Thyroid gland (tissue), 4 donors: ENCODE results near the gene DBF4. TPM values are rescaled to one million over a fixed set of nuclear protein-coding genes. Genes with fewer than 3 reads are reported as not detected.
"Not testable (repeated sequence)": the region's sequence is repeated elsewhere in the genome, so short reads cannot be mapped to it uniquely, and the experiment has no call there.

ENCODE experiments used
- DNase-seq, 2 donors: peaks; one replicate each; pipeline ENCODE4 v3.0.0-alpha.2; 2019
- H3K27ac ChIP-seq, 3 donors: fragments of 200-600 bp; sonication (generic); 1 replicate in 2 of 3; 2 replicates in 1 of 3; pipeline ENCODE4 v1.5.1; 2016 to 2019; ENCODE audit warnings: mild to moderate bottlenecking in 1 of 3, moderate library complexity in 1 of 3
- H3K27me3 ChIP-seq: fragments of 200-600 bp; sonication (generic); one replicate; pipeline ENCODE4 v1.5.1; 2019
- H3K36me3 ChIP-seq, 2 donors: fragments of 200-600 bp; sonication (generic); one replicate each; pipeline ENCODE4 v1.5.1; 2016 to 2019
- H3K4me1 ChIP-seq, 2 donors: fragments of 200-600 bp; sonication (generic); one replicate each; pipeline ENCODE4 v1.5.1; 2017 to 2019
- H3K4me3 ChIP-seq, 3 donors: fragments of 200-600 bp; sonication (generic); replicated peaks in 1 of 3; 1 replicate in 2 of 3; 2 replicates in 1 of 3; pipeline ENCODE4 v1.5.1; 2016; ENCODE audit warnings: mild to moderate bottlenecking in 1 of 3
- H3K9me3 ChIP-seq: fragments of 200-600 bp; sonication (generic); one replicate; pipeline ENCODE4 v1.5.1; 2017
- POLR2A ChIP-seq, 2 donors: fragments of 450-650 bp; IDR thresholded peaks; one replicate each; pipeline ENCODE4 v1.6.1; 2017; ENCODE audit warnings: antibody characterized with exemption in 2 of 2, mild to moderate bottlenecking in 2 of 2, moderate library complexity in 1 of 2
- WGBS, 2 donors: methylation state at CpG; one replicate each; pipeline ENCODE4 v1.1.5; 2017; 5-methylcytosine and 5-hydroxymethylcytosine counted together
- intact Hi-C: fragments of 100-400 bp; cut with DNase I; formaldehyde crosslinking; loops from one replicate; pipeline ENCODE4 v1.15.1; 2023
- total RNA-seq, 4 donors: library from RNA; depleted of rRNA; stranded (reverse); fragments of >200 nt; gene quantifications; one replicate each; pipeline ENCODE4 v1.2.3, GENCODE V29; 2016
- TF ChIP-seq, protein P1 (sequence below), 6 experiments: fragments of 200-600 bp in 3 of 6; fragments of 450-650 bp in 3 of 6; sonication (generic) in 3 of 6; IDR thresholded peaks; one replicate each; pipeline ENCODE4 v1.5.1; 2016 to 2019; ENCODE audit warnings: antibody characterized with exemption in 6 of 6, mild to moderate bottlenecking in 2 of 6, inconsistent platforms in 1 of 6, moderate library complexity in 1 of 6

DBF4 gene
- total RNA-seq, 4 donors from 2014 or later = 8.8 to 21.1 (median 11.7) TPM

DNA sequence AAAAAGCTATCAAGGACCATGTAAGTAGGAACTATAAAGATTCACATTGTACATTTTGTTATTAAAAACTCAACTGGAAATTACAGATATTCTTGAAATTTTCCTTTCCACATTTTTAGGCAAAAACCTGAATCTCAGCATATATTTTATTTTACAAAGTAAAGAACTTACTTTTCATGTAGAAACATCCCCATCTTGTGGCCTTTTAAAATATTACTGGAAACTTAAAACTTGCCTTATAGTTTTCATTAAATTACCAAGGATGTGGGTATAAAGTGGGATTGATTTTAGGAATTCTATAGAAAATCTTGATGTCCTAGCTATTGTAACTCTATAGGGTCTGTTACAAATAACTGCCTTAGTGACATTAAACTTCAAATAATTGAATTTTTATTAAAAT, 10.6 kb downstream of the DBF4 start:
- no peaks in the 10 kb centered on the region for H3K27me3 ChIP-seq
- intact Hi-C loops = loop anchor here (5.0 kb wide), 1 partner anchor 85 kb away; no protein-coding TSS in a partner anchor
- DNase-seq = no peak

DNA sequence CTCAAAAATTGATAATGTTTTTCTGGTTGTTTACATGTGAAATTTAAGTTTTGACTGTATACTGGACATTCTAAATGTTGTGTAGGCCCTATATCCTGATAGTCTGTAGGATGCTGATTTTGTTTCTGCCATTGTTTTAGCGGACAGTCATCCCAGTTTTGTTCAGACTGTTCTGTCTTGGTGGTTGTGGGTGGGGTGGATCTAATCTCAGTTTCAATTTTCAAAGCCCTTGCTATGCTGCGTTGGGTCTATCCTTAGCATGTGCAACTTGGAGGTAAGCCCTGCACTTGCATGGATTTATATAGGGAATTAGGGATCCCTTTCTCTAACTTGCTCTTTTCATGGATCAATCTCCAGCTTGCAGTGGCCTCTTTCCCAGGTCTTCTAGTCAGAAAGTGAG, 19.1 kb downstream of the DBF4 start:
- WGBS, 2 donors = 98% methylated on average over 2 of the region's 2 CpGs
- intact Hi-C loops = no loop called here
- Histone ChIP-seq H3K4me3 (no peak overlapping the region), H3K27me3 (no peaks in the 10 kb centered on the region), H3K27ac (no peak overlapping the region), H3K4me1 (no peaks in the 10 kb centered on the region), H3K9me3 (no peaks in the 10 kb centered on the region), H3K36me3 (no peaks in the 10 kb centered on the region)
- TF ChIP-seq, protein P1, sequence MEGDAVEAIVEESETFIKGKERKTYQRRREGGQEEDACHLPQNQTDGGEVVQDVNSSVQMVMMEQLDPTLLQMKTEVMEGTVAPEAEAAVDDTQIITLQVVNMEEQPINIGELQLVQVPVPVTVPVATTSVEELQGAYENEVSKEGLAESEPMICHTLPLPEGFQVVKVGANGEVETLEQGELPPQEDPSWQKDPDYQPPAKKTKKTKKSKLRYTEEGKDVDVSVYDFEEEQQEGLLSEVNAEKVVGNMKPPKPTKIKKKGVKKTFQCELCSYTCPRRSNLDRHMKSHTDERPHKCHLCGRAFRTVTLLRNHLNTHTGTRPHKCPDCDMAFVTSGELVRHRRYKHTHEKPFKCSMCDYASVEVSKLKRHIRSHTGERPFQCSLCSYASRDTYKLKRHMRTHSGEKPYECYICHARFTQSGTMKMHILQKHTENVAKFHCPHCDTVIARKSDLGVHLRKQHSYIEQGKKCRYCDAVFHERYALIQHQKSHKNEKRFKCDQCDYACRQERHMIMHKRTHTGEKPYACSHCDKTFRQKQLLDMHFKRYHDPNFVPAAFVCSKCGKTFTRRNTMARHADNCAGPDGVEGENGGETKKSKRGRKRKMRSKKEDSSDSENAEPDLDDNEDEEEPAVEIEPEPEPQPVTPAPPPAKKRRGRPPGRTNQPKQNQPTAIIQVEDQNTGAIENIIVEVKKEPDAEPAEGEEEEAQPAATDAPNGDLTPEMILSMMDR (IDR thresholded peaks at IDR 0.05) = no peak
- no peak for TF ChIP-seq POLR2A (IDR thresholded peaks at IDR 0.05)
- no peak for DNase-seq

More for the DNA sequence above, 10.6 kb downstream of the DBF4 start:
- no peaks in the 10 kb centered on the region for H3K36me3 ChIP-seq
- no peaks in the 10 kb centered on the region for H3K9me3 ChIP-seq
- H3K4me3 ChIP-seq = no peak overlapping the region
- no peaks in the 10 kb centered on the region for H3K4me1 ChIP-seq
- TF ChIP-seq, protein P1 (IDR thresholded peaks at IDR 0.05) = peak in 4 of 6 experiments; percentile 23 to 63 (median 50)
- TF ChIP-seq POLR2A (IDR thresholded peaks at IDR 0.05) = no peak
- H3K27ac ChIP-seq = no peak overlapping the region

DNA sequence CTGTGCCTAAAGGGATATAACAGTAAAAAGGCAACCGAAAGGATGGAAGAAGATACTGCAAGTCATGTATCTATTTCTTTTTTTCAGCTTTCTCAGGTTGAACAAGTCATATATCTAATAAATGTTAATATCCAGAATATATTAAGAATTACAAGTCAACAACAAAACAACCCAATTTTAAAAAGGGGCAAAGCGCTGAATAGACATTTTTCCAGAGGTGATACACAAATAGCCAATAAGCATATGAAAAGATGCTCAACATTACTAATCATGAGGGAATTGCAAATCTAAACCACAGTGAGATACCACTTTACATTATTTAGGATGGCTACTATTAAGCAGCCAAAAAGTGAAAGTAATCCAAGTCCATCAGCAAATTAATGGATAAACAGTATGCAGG, 23.0 kb downstream of the DBF4 start:
- no peaks in the 10 kb centered on the region for H3K27me3 ChIP-seq
- no peak for TF ChIP-seq POLR2A (IDR thresholded peaks at IDR 0.05)
- TF ChIP-seq, protein P1 (IDR thresholded peaks at IDR 0.05) = no peak
- no peak overlapping the region for H3K4me3 ChIP-seq
- intact Hi-C loops = no loop called here
- 95 to 96% methylated on average over 2 of the region's 2 CpGs for WGBS, 2 donors
- no peak overlapping the region for H3K27ac ChIP-seq
- DNase-seq = no peak
- H3K36me3 ChIP-seq = no peaks in the 10 kb centered on the region
- no peaks in the 10 kb centered on the region for H3K4me1 ChIP-seq
- no peaks in the 10 kb centered on the region for H3K9me3 ChIP-seq

DNA sequence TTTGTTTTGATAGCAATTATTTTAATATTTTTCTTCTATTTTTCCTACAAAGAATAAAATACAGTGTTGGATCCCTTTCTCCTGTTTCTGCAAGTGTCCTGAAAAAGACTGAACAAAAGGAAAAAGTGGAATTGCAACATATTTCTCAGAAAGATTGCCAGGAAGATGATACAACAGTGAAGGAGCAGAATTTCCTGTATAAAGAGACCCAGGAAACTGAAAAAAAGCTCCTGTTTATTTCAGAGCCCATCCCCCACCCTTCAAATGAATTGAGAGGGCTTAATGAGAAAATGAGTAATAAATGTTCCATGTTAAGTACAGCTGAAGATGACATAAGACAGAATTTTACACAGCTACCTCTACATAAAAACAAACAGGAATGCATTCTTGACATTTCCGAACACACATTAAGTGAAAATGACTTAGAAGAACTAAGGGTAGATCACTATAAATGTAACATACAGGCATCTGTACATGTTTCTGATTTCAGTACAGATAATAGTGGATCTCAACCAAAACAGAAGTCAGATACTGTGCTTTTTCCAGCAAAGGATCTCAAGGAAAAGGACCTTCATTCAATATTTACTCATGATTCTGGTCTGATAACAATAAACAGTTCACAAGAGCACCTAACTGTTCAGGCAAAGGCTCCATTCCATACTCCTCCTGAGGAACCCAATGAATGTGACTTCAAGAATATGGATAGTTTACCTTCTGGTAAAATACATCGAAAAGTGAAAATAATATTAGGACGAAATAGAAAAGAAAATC, 31.0 kb downstream of the DBF4 start:
- H3K36me3 ChIP-seq, H3K27me3 ChIP-seq, H3K9me3 ChIP-seq, DNase-seq, H3K4me3 ChIP-seq, intact Hi-C loops, H3K4me1 ChIP-seq, H3K27ac ChIP-seq: not testable (repeated sequence)
- 95% methylated on average over 3 of the region's 3 CpGs for WGBS, 2 donors

DNA sequence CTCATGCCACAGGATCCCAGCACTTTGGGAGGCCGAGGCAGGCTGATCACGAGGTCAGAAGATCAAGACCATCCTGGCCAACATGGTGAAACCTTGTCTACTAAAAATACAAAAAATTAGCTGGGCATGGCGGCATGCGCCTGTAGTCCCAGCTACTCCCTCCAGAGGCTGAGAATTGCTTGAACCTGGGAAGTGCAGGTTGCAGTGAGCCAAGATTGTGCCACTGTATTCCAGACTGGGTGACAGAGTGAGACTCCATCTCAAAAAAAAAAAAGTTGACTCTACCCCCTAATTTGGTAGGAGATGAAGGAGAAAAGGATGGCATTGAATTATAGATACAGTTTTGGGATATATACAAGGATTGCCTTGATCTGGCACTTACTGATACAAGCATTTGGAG, 32.5 kb downstream of the DBF4 start:
- not testable (repeated sequence) for H3K27ac ChIP-seq, H3K9me3 ChIP-seq, H3K4me1 ChIP-seq

DNA sequence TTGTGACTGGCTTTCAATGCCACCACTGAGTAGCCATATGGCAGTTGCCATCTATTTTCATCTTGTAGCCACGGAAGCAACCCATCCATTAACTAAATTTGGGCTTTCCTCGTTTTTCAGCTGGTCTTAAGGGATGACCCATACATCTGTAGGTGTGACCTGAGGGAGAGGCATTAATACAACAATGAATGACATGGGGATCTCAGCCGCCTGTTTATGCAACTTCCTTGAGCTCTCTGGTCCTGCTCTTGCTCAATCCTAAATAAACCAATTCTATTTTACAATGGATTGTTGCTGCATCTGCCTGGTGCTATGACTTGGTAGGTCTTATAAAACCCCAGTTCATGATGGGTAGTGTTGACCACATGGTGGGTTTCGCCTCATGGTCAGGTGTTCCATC, 35.8 kb downstream of the DBF4 start:
- TF ChIP-seq, protein P1 (IDR thresholded peaks at IDR 0.05) = no peak
- no peak for TF ChIP-seq POLR2A (IDR thresholded peaks at IDR 0.05)
- no peak for DNase-seq
- Histone ChIP-seq H3K4me3 (no peak overlapping the region), H3K36me3 (no peaks in the 10 kb centered on the region), H3K27me3 (no peaks in the 10 kb centered on the region), H3K9me3 (no peaks in the 10 kb centered on the region), H3K27ac (no peak overlapping the region), H3K4me1 (no peaks in the 10 kb centered on the region)
- intact Hi-C loops = no loop called here
- WGBS, 2 donors = 91 to 95% methylated on average over 4 of the region's 4 CpGs

More for the DNA sequence above, 32.5 kb downstream of the DBF4 start:
- intact Hi-C loops, H3K4me3 ChIP-seq, H3K36me3 ChIP-seq, H3K27me3 ChIP-seq, DNase-seq: not testable (repeated sequence)
- WGBS, 2 donors = 96 to 99% methylated on average over 4 of the region's 4 CpGs
